Measurements from ENCODE around the gene FOXL2NB. TPM values are rescaled to one million over a fixed set of nuclear protein-coding genes. Genes with fewer than 3 reads are reported as not detected.

Gene FOXL2NB
- total RNA-seq, 1 experiment from 2014 or later, result 0.31 TPM

DNA sequence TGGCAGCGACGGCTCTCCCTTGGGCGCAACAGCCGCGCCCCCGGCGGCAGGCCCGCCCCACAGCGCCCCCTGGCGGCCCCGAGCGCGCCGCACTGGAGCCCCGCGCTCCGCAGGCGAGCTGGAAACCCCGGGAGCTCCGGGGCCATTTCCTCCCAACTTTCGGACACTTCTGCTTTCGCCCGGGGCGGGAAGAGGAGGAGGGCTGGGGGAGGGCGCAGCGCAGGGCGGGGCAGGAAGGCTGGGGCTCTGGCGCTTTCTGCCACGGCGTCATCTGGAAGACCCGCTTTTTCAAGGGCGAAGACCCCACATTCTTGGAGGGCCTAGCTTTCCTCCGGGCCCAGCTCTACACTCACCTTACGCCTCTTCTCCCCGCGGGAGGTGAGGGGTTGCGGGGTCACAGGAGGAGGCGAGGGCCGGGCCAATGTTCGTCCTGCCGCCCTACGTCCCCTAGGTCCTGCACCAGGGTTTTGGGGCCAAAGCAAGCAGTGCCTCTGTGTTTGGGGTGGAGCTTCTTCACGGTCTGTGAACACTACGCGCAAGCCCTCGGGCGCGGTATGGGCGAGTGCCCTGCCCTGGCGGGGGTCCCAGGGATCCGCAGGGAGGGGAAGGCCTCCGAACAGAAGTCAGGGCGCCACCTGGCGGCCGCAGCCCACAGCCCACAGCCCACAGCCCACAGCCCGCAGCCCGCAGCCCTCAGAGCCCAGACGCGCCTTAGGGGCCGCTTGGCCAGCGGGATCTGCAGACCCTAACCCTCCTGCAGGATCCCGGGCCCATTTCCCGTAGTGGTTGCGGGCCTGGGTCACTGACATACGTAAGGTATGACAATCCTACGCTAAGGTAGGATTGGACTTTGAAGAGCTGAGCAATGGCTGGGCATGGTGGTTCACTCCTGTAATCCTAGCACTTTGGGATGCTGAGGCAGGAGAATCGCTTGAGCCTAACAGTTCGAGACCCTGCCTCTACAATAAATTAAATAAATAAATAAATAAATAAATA is 31.2 kb upstream of the FOXL2NB start:
- peak overlapping the region; percentile 83 to 88 for H3K4me3 Mint-ChIP-seq
- no peaks in the 10 kb centered on the region for H3K9me3 ChIP-seq (ENCODE audit: control insufficient read depth, low read depth, low read length)
- no peak overlapping the region for H2AK5ac ChIP-seq (ENCODE audit: insufficient read length, low read length)
- H3K27me3 ChIP-seq (ENCODE audit: insufficient read depth, low read length), result no peaks in the 10 kb centered on the region
- peak overlapping the region; percentile 71 for H3K4me2 ChIP-seq (ENCODE audit: insufficient read depth, insufficient read length, low read length)
- H2BK120ac ChIP-seq (ENCODE audit: low read depth, low read length, poor library complexity, severe bottlenecking), result no peak overlapping the region
- no peaks in the 10 kb centered on the region for H3K36me3 Mint-ChIP-seq (ENCODE audit: insufficient read depth in 1 of 3, low read depth in 3 of 3)
- WGBS (ENCODE audit: extremely low coverage, insufficient read length, low lambda C conversion rate), result no CpG with 5 or more reads among the region's 68 CpGs
- no peaks in the 10 kb centered on the region for H3K79me1 ChIP-seq (ENCODE audit: insufficient read depth, low read depth, low read length, poor library complexity, severe bottlenecking)
- peak overlapping the region; percentile 19; the same call in 1 of the 2 replicates for H3K14ac ChIP-seq (ENCODE audit: insufficient read depth, low read length)
- no peak overlapping the region for H2AFZ ChIP-seq (ENCODE audit: low read length)
- H4K8ac ChIP-seq (replicated peaks; ENCODE audit: insufficient read length, low read depth, low read length), result no peak overlapping the region
- H3K79me2 ChIP-seq (ENCODE audit: insufficient read depth, low read length), result no peaks in the 10 kb centered on the region
- H2BK12ac ChIP-seq (ENCODE audit: insufficient read length, low read depth, low read length), result no peak overlapping the region
- no peak overlapping the region for H2BK5ac ChIP-seq (ENCODE audit: insufficient read length, low read length)
- TF ChIP-seq, protein P1, sequence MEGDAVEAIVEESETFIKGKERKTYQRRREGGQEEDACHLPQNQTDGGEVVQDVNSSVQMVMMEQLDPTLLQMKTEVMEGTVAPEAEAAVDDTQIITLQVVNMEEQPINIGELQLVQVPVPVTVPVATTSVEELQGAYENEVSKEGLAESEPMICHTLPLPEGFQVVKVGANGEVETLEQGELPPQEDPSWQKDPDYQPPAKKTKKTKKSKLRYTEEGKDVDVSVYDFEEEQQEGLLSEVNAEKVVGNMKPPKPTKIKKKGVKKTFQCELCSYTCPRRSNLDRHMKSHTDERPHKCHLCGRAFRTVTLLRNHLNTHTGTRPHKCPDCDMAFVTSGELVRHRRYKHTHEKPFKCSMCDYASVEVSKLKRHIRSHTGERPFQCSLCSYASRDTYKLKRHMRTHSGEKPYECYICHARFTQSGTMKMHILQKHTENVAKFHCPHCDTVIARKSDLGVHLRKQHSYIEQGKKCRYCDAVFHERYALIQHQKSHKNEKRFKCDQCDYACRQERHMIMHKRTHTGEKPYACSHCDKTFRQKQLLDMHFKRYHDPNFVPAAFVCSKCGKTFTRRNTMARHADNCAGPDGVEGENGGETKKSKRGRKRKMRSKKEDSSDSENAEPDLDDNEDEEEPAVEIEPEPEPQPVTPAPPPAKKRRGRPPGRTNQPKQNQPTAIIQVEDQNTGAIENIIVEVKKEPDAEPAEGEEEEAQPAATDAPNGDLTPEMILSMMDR (conservative IDR thresholded peaks at IDR 0.05), result peak; percentile 89
- H4K5ac ChIP-seq (ENCODE audit: insufficient read length, low read depth, low read length), result no peak overlapping the region
- peak overlapping the region; percentile 43 for H3K18ac ChIP-seq (ENCODE audit: insufficient read length, low read depth, low read length)
- H3T11ph ChIP-seq (ENCODE audit: low read length), result no peak overlapping the region
- H2BK20ac ChIP-seq (ENCODE audit: low read depth, low read length, poor library complexity, severe bottlenecking), result no peak overlapping the region
- no peak overlapping the region for H3K23ac ChIP-seq (ENCODE audit: insufficient read length, low read depth, low read length)
- peaks cover 6% of the 10 kb centered on the region in 2 experiments; a peak in 3 of 4 replicates for H3K4me1 Mint-ChIP-seq
- no peak overlapping the region for H3K4ac ChIP-seq (ENCODE audit: low read depth, low read length)
- H3K4me1 ChIP-seq (ENCODE audit: insufficient read depth, low read length), result no peaks in the 10 kb centered on the region; the same call in 1 of the 2 replicates
- no peak overlapping the region for H3K56ac ChIP-seq (ENCODE audit: insufficient read length, low read depth, low read length)
- peaks cover 30% of the 10 kb centered on the region for H3K27me3 Mint-ChIP-seq (ENCODE audit: low read depth)
- peak overlapping the region; percentile 68 to 97 (median 94); a peak in 6 of 7 replicates for H3K27ac Mint-ChIP-seq
- DNase-seq, result peak; percentile 94
- no peaks in the 10 kb centered on the region for H3K9me3 Mint-ChIP-seq
- H4K91ac ChIP-seq (ENCODE audit: insufficient read length, low read depth, low read length), result no peak overlapping the region
- no peak overlapping the region for H2BK15ac ChIP-seq (ENCODE audit: low read depth, low read length)
- H3K23me2 ChIP-seq (ENCODE audit: insufficient read length, low read depth, low read length, poor library complexity, severe bottlenecking), result peaks cover 5% of the 10 kb centered on the region
- H4K20me1 ChIP-seq (ENCODE audit: control insufficient read depth, insufficient read depth, insufficient read length), result no peaks in the 10 kb centered on the region
- no peak overlapping the region for H3K27ac ChIP-seq (ENCODE audit: insufficient read length, low read depth, low read length)
- peak overlapping the region; percentile 50 for H3K9ac ChIP-seq (ENCODE audit: extremely low read depth, insufficient read length, low read length)
